ENCODE measurements around the gene TRIM66.

The TRIM66 gene

GRCh38 chr11:8642196-8642841 lies 40.1 kb downstream of the TRIM66 start:
- no peaks in the 10 kb centered on the region for H3K27me3 ChIP-seq (ENCODE audit: insufficient read depth, low read length, poor library complexity, severe bottlenecking)
- H4K20me1 ChIP-seq (ENCODE audit: insufficient read depth, low read length, poor library complexity, severe bottlenecking), result no peaks in the 10 kb centered on the region
- no peak overlapping the region for H3K4me2 ChIP-seq (ENCODE audit: low read depth, low read length, poor library complexity, severe bottlenecking)
- H2AFZ ChIP-seq (ENCODE audit: low read length), result no peak overlapping the region
- peaks cover 8% of the 10 kb centered on the region; the same call in 1 of the 2 replicates for H3K36me3 ChIP-seq (ENCODE audit: insufficient read depth, low read length)
- H3K9me2 ChIP-seq (replicated peaks; ENCODE audit: low read depth, low read length), result no peaks in the 10 kb centered on the region
- H3K79me2 ChIP-seq (ENCODE audit: insufficient read depth, low read length), result no peaks in the 10 kb centered on the region
- no peaks in the 10 kb centered on the region for H3F3A ChIP-seq (ENCODE audit: low read depth)
- H3K4me3 ChIP-seq (ENCODE audit: low read length, poor library complexity, severe bottlenecking), result no peak overlapping the region
- H3K4me1 ChIP-seq (ENCODE audit: insufficient read depth, low read length, poor library complexity, severe bottlenecking), result no peaks in the 10 kb centered on the region
- no peak overlapping the region for H3K9ac ChIP-seq (ENCODE audit: low read depth, low read length, poor library complexity, severe bottlenecking)
- TF ChIP-seq EZH2phosphoT487 (IDR thresholded peaks at IDR 0.05; ENCODE audit: borderline replicate concordance), result no peak
- no peak for TF ChIP-seq CTCF (conservative IDR thresholded peaks at IDR 0.05; ENCODE audit: low read length)
- no peaks in the 10 kb centered on the region for H3K9me3 ChIP-seq (ENCODE audit: insufficient read depth, low read depth, low read length)

GRCh38 chr11:8641332-8641731 lies 41.1 kb downstream of the TRIM66 start:
- Histone ChIP-seq H3K4me2 (ENCODE audit: low read depth, low read length, poor library complexity, severe bottlenecking) (no peak overlapping the region), H3K36me3 (ENCODE audit: insufficient read depth, low read length) (peaks cover 8% of the 10 kb centered on the region; the same call in 1 of the 2 replicates), H3K9ac (ENCODE audit: low read depth, low read length, poor library complexity, severe bottlenecking) (no peak overlapping the region), H3K27me3 (ENCODE audit: insufficient read depth, low read length, poor library complexity, severe bottlenecking) (no peaks in the 10 kb centered on the region), H3K9me3 (ENCODE audit: insufficient read depth, low read depth, low read length) (no peaks in the 10 kb centered on the region), H4K20me1 (ENCODE audit: insufficient read depth, low read length, poor library complexity, severe bottlenecking) (no peaks in the 10 kb centered on the region), H3F3A (ENCODE audit: low read depth) (no peaks in the 10 kb centered on the region), H2AFZ (ENCODE audit: low read length) (no peak overlapping the region), H3K9me2 (replicated peaks; ENCODE audit: low read depth, low read length) (no peaks in the 10 kb centered on the region), H3K79me2 (ENCODE audit: insufficient read depth, low read length) (no peaks in the 10 kb centered on the region), H3K4me3 (ENCODE audit: low read length, poor library complexity, severe bottlenecking) (no peak overlapping the region), H3K4me1 (ENCODE audit: insufficient read depth, low read length, poor library complexity, severe bottlenecking) (no peaks in the 10 kb centered on the region)
- TF ChIP-seq CTCF (conservative IDR thresholded peaks at IDR 0.05; ENCODE audit: low read length), result no peak
- no peak for TF ChIP-seq EZH2phosphoT487 (IDR thresholded peaks at IDR 0.05; ENCODE audit: borderline replicate concordance)

- H2AFZ ChIP-seq (ENCODE audit: low read length), result no peak overlapping the region
- no peaks in the 10 kb centered on the region for H3K9me2 ChIP-seq (replicated peaks; ENCODE audit: low read depth, low read length)
- H3K9me3 ChIP-seq (ENCODE audit: insufficient read depth, low read depth, low read length), result no peaks in the 10 kb centered on the region
- no peak overlapping the region for H3K4me3 ChIP-seq (ENCODE audit: low read length, poor library complexity, severe bottlenecking)
- H3K9ac ChIP-seq (ENCODE audit: low read depth, low read length, poor library complexity, severe bottlenecking), result no peak overlapping the region
- peaks cover 5% of the 10 kb centered on the region; the same call in 1 of the 2 replicates for H3K36me3 ChIP-seq (ENCODE audit: insufficient read depth, low read length)
- no peaks in the 10 kb centered on the region for H4K20me1 ChIP-seq (ENCODE audit: insufficient read depth, low read length, poor library complexity, severe bottlenecking)
- H3K4me1 ChIP-seq (ENCODE audit: insufficient read depth, low read length, poor library complexity, severe bottlenecking), result no peaks in the 10 kb centered on the region
- TF ChIP-seq EZH2phosphoT487 (IDR thresholded peaks at IDR 0.05; ENCODE audit: borderline replicate concordance), result no peak
- no peak for TF ChIP-seq CTCF (conservative IDR thresholded peaks at IDR 0.05; ENCODE audit: low read length)
- H3K27me3 ChIP-seq (ENCODE audit: insufficient read depth, low read length, poor library complexity, severe bottlenecking), result no peaks in the 10 kb centered on the region
- H3F3A ChIP-seq (ENCODE audit: low read depth), result no peaks in the 10 kb centered on the region
- H3K79me2 ChIP-seq (ENCODE audit: insufficient read depth, low read length), result no peaks in the 10 kb centered on the region
- H3K4me2 ChIP-seq (ENCODE audit: low read depth, low read length, poor library complexity, severe bottlenecking), result no peak overlapping the region
These were observed 42.1 kb downstream of the TRIM66 start for GRCh38 chr11:8640267-8640906.

Data from Loucy (cell line).